Measurements from ENCODE around the gene FYB1. TPM values are rescaled to one million over a fixed set of nuclear protein-coding genes. Genes with fewer than 3 reads are reported as not detected.

Gene FYB1
- total and polyA plus RNA-seq, 2 donors (not counting 1 experiment from before 2014, with no cell fraction given) = 1.3 to 1.4 TPM

DNA sequence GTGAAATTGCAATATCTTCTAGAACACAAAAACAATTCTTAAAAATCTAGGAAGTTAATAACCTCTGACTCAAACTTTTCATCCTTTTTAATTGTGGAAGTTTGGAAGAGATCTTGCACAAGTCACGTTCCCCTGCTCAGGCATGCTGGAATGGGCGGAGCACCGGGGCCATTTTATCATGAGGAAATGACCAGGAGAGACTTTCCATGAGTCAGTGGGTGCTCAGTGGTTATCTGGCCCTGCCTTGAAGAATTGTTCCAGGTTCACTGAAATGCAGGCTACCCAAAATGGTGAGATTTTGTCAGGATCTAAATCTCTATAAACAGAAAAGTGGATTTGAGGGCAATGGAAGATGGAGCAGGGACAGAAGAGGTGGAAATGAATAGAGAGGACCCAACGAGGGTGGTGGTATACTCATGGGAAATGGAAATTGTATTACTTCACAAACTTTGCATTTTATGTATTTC is 61.2 kb downstream of the FYB1 start:
- Mint-ChIP-seq H3K4me1 (no peaks in the 10 kb centered on the region), H3K27ac (no peak overlapping the region), H3K9me3 (ENCODE audit: insufficient read depth) (no peaks in the 10 kb centered on the region), H3K27me3 (peaks cover 19% of the 10 kb centered on the region), H3K4me3 (no peak overlapping the region)
- H3K9ac ChIP-seq (ENCODE audit: low read length) = no peak overlapping the region
- intact Hi-C loops (cut with micrococcal nuclease) = no loop called here
- H3K79me2 ChIP-seq (ENCODE audit: control insufficient read depth, insufficient read depth, low read length) = no peaks in the 10 kb centered on the region
- CTCF ChIA-PET = interaction anchor here (1.1 kb wide), 1 partner anchor 60 kb away, joined by 3 read pairs; no protein-coding TSS in a partner anchor
- no peak overlapping the region for H3K27ac ChIP-seq (ENCODE audit: low read length in 2 of 2)
- no peaks in the 10 kb centered on the region for H3K36me3 ChIP-seq (replicated peaks in 1 of 2; ENCODE audit: control extremely low read depth in 1 of 2, control insufficient read depth in 1 of 2, extremely low read depth in 1 of 2, insufficient read depth in 2 of 2, low read length in 1 of 2)
- no peak for TF ChIP-seq CTCF (IDR thresholded peaks at IDR 0.05)
- TF ChIP-seq EZH2 (IDR thresholded peaks at IDR 0.05; ENCODE audit: borderline replicate concordance, insufficient read depth, low read depth, low read length, poor library complexity, severe bottlenecking) = no peak
- H2AFZ ChIP-seq (ENCODE audit: insufficient read depth, low read depth, low read length, poor library complexity, severe bottlenecking) = no peak overlapping the region
- no peak overlapping the region for H3K4me3 ChIP-seq (ENCODE audit: control extremely low read depth in 1 of 5, extremely low read depth in 1 of 5, insufficient read depth in 1 of 5, low read depth in 2 of 5, low read length in 4 of 5)
- 100% methylated on average over 3 of the region's 4 CpGs for WGBS (ENCODE audit: insufficient coverage)
- POLR2A ChIA-PET = no interaction called here
- ATAC-seq (ENCODE audit: low read depth) (no peak), DNase-seq (no peak)
- no peaks in the 10 kb centered on the region for H4K20me1 ChIP-seq (ENCODE audit: control insufficient read depth, insufficient read depth, low read length, poor library complexity, severe bottlenecking)
- H3K27me3 ChIP-seq (replicated peaks in 1 of 4; ENCODE audit: control extremely low read depth in 1 of 4, control insufficient read depth in 3 of 4, insufficient read depth in 4 of 4, low read length in 3 of 4) = peaks cover 0 to 3% (median 0%) of the 10 kb centered on the region in 4 experiments
- no peaks in the 10 kb centered on the region for H3K4me1 ChIP-seq (ENCODE audit: control insufficient read depth in 2 of 2, insufficient read depth in 2 of 2, low read length in 2 of 2)
- H3K9me3 ChIP-seq (ENCODE audit: control extremely low read depth in 1 of 3, control insufficient read depth in 2 of 3, insufficient read depth in 1 of 3, low read length in 2 of 3) = no peaks in the 10 kb centered on the region
- no peak overlapping the region for H3K4me2 ChIP-seq (replicated peaks; ENCODE audit: low read depth, low read length, poor library complexity, severe bottlenecking)

DNA sequence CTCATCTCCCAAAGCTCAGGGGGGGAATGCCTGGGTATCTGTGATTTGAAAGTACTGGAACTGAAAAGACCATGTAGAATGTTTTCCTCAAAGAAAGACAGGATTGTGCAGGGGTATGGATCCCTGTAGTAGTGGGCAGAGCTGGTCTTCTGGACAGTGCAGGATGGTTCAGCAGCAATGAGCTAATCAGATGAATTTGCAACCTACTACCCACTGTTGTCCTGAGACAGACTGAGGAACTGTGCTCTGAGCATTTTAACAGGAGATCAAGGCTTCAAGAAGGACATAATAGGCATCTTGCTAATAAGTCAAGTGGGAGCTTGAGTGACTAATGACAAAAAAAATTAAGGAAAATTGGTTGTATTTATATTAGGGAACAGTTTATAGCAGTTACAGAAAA is 61.7 kb downstream of the FYB1 start:
- POLR2A ChIA-PET = no interaction called here
- no peak for DNase-seq
- no peaks in the 10 kb centered on the region for H3K9me3 Mint-ChIP-seq (ENCODE audit: insufficient read depth)
- no peaks in the 10 kb centered on the region for H3K79me2 ChIP-seq (ENCODE audit: control insufficient read depth, insufficient read depth, low read length)
- H3K27ac ChIP-seq (ENCODE audit: low read length in 2 of 2) = no peak overlapping the region
- no peak overlapping the region for H3K4me3 ChIP-seq (ENCODE audit: control extremely low read depth in 1 of 5, extremely low read depth in 1 of 5, insufficient read depth in 1 of 5, low read depth in 2 of 5, low read length in 4 of 5)
- peaks cover 19% of the 10 kb centered on the region for H3K27me3 Mint-ChIP-seq
- intact Hi-C loops (cut with micrococcal nuclease) = no loop called here
- ATAC-seq (ENCODE audit: low read depth) = no peak
- H3K4me3 Mint-ChIP-seq = no peak overlapping the region
- H2AFZ ChIP-seq (ENCODE audit: insufficient read depth, low read depth, low read length, poor library complexity, severe bottlenecking) = no peak overlapping the region
- H3K4me1 ChIP-seq (ENCODE audit: control insufficient read depth in 2 of 2, insufficient read depth in 2 of 2, low read length in 2 of 2) = no peaks in the 10 kb centered on the region
- CTCF ChIA-PET = interaction anchor here (1.1 kb wide), 1 partner anchor 60 kb away, joined by 3 read pairs; no protein-coding TSS in a partner anchor
- TF ChIP-seq CTCF (IDR thresholded peaks at IDR 0.05) (no peak), EZH2 (IDR thresholded peaks at IDR 0.05; ENCODE audit: borderline replicate concordance, insufficient read depth, low read depth, low read length, poor library complexity, severe bottlenecking) (no peak)
- H3K4me2 ChIP-seq (replicated peaks; ENCODE audit: low read depth, low read length, poor library complexity, severe bottlenecking) = no peak overlapping the region
- H3K27me3 ChIP-seq (replicated peaks in 1 of 4; ENCODE audit: control extremely low read depth in 1 of 4, control insufficient read depth in 3 of 4, insufficient read depth in 4 of 4, low read length in 3 of 4) = peaks cover 0 to 3% (median 0%) of the 10 kb centered on the region in 4 experiments
- H3K9ac ChIP-seq (ENCODE audit: low read length) = no peak overlapping the region
- no peak overlapping the region for H3K27ac Mint-ChIP-seq
- no peaks in the 10 kb centered on the region for H3K36me3 ChIP-seq (replicated peaks in 1 of 2; ENCODE audit: control extremely low read depth in 1 of 2, control insufficient read depth in 1 of 2, extremely low read depth in 1 of 2, insufficient read depth in 2 of 2, low read length in 1 of 2)
- no peaks in the 10 kb centered on the region for H3K9me3 ChIP-seq (ENCODE audit: control extremely low read depth in 1 of 3, control insufficient read depth in 2 of 3, insufficient read depth in 1 of 3, low read length in 2 of 3)
- H3K4me1 Mint-ChIP-seq = no peaks in the 10 kb centered on the region
- no peaks in the 10 kb centered on the region for H4K20me1 ChIP-seq (ENCODE audit: control insufficient read depth, insufficient read depth, low read length, poor library complexity, severe bottlenecking)

All from B cell (primary cell).